Testis (tissue), 2 donors: ENCODE results near the gene RAB2B.

Experiments
- CTCF ChIP-seq, 3 experiments: fragments of 450-650 bp in 2 of 3; fragments of 200-600 bp in 1 of 3; sonication (generic) in 1 of 3; IDR thresholded peaks; one replicate each; pipeline ENCODE4 v1.5.1; 2016 to 2019; ENCODE audit warnings: antibody characterized with exemption in 3 of 3, mild to moderate bottlenecking in 2 of 3, moderate library complexity in 1 of 3
- POLR2A ChIP-seq: fragments of 450-650 bp; IDR thresholded peaks from one replicate; pipeline ENCODE4 v1.6.1; 2017; ENCODE audit warnings: antibody characterized with exemption, mild to moderate bottlenecking, moderate library complexity

- no peak for TF ChIP-seq CTCF (IDR thresholded peaks at IDR 0.05)
- no peak for TF ChIP-seq POLR2A
Observed at GRCh38 chr14:21486640-21487087, 9.9 kb upstream of the RAB2B start.
